ENCODE results near the gene GALNT18.

The GALNT18 gene

GRCh38 chr11:11335043-11335442, 286.8 kb downstream of the GALNT18 start:
- 76 to 83% methylated on average over 2 of the region's 2 CpGs for WGBS, 2 experiments (ENCODE audit: insufficient coverage in 2 of 2)
- Histone ChIP-seq H3K4me3 (ENCODE audit: extremely low read depth, insufficient read depth, low read length, poor library complexity, severe bottlenecking) (no peak overlapping the region), H3K27ac (ENCODE audit: low read depth, low read length, severe bottlenecking) (no peak overlapping the region), H3K4me1 (ENCODE audit: control insufficient read depth, insufficient read depth, low read length, poor library complexity, severe bottlenecking) (peaks cover 8% of the 10 kb centered on the region), H3K36me3 (ENCODE audit: control insufficient read depth, insufficient read depth, low read length) (no peaks in the 10 kb centered on the region), H3K9me3 (ENCODE audit: control insufficient read depth, low read length) (no peaks in the 10 kb centered on the region)

DNA sequence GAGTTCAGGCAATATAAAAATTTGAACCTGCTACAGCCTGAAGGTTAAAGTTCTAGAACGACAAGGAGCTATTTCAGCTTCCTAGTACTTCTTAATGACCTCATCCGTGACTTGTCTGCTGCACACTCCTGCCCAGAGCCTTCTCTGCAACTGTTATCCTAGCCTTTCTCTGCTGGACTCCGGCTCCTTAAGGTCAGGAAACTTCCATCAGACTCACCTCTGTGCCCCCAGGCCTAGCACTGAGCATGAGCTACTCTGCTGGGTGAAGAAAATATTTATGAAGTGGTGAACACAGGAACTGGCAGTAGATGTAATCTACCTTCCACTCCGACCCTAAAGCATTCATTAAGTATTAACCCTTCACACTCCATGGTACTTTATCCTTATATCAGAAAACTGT, 287.2 kb downstream of the GALNT18 start:
- H3K27ac ChIP-seq (ENCODE audit: low read depth, low read length, severe bottlenecking): no peak overlapping the region
- no peak overlapping the region for H3K4me3 ChIP-seq (ENCODE audit: extremely low read depth, insufficient read depth, low read length, poor library complexity, severe bottlenecking)
- H3K9me3 ChIP-seq (ENCODE audit: control insufficient read depth, low read length): no peaks in the 10 kb centered on the region
- no peaks in the 10 kb centered on the region for H3K36me3 ChIP-seq (ENCODE audit: control insufficient read depth, insufficient read depth, low read length)
- peaks cover 8% of the 10 kb centered on the region for H3K4me1 ChIP-seq (ENCODE audit: control insufficient read depth, insufficient read depth, low read length, poor library complexity, severe bottlenecking)
- 76 to 88% methylated on average over 2 to 4 of the region's 4 CpGs for WGBS, 2 experiments (ENCODE audit: insufficient coverage in 2 of 2)

DNA sequence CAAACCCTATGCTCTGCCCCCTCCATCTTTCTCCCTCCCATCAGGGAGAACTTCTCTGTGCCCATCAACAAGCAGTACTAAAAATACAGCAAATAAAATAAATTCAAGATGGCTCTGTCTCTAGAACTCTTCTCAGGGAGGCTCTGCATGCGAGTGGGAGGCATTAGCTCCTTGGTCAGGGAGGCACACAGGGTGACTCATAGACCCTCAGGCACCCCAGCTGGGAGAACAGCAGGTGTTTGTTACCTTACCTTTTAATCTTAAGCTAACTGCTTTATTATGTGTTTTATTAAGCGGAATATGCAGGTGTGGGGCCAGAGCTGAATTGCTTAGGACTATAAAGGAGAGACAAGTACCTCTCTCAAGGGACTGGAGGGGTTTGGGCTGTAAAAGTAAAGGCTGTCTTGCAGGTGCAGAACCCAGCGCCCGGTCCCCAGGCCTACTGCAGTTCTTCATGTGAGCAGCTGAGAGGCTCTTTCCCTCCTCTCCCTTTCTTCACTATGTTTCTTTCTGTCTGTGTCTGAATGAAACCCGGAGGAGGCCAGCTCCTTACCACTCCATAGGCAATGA, 289.6 kb downstream of the GALNT18 start:
- Histone ChIP-seq H3K4me3 (ENCODE audit: extremely low read depth, insufficient read depth, low read length, poor library complexity, severe bottlenecking) (no peak overlapping the region), H3K36me3 (ENCODE audit: control insufficient read depth, insufficient read depth, low read length) (no peaks in the 10 kb centered on the region), H3K9me3 (ENCODE audit: control insufficient read depth, low read length) (no peaks in the 10 kb centered on the region), H3K4me1 (ENCODE audit: control insufficient read depth, insufficient read depth, low read length, poor library complexity, severe bottlenecking) (peaks cover 4% of the 10 kb centered on the region), H3K27ac (ENCODE audit: low read depth, low read length, severe bottlenecking) (no peak overlapping the region)
- WGBS, 2 experiments (ENCODE audit: insufficient coverage in 2 of 2): 82 to 93% methylated on average over 4 to 5 of the region's 5 CpGs

- Histone ChIP-seq H3K4me1 (ENCODE audit: control insufficient read depth, insufficient read depth, low read length, poor library complexity, severe bottlenecking) (no peaks in the 10 kb centered on the region), H3K27ac (ENCODE audit: low read depth, low read length, severe bottlenecking) (no peak overlapping the region), H3K4me3 (ENCODE audit: extremely low read depth, insufficient read depth, low read length, poor library complexity, severe bottlenecking) (no peak overlapping the region), H3K36me3 (ENCODE audit: control insufficient read depth, insufficient read depth, low read length) (no peaks in the 10 kb centered on the region), H3K9me3 (ENCODE audit: control insufficient read depth, low read length) (no peaks in the 10 kb centered on the region)
- WGBS, 2 experiments (ENCODE audit: insufficient coverage in 2 of 2): 87 to 98% methylated on average over 3 to 4 of the region's 4 CpGs
These were observed 292.6 kb downstream of the GALNT18 start for GRCh38 chr11:11329062-11329806.

DNA sequence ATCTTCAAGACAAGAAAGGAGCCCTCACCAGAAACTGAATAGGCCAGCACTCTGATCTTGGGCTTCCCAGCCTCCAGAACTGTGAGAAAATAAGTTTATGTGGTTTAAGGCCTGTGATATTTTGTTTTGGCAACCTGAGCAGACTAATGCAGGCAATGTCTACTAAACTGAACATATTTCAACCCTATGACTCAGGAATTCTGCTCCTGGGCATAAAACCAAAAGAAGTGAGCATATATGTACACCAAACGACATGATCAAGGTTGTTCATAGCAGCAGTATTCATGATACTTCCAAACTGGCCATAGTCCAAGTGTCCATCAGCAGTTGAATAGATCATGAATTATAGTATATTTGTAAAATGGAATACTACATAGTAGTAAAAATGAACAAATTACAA, 297.7 kb downstream of the GALNT18 start:
- Histone ChIP-seq H3K36me3 (ENCODE audit: control insufficient read depth, insufficient read depth, low read length) (no peaks in the 10 kb centered on the region), H3K4me3 (ENCODE audit: extremely low read depth, insufficient read depth, low read length, poor library complexity, severe bottlenecking) (no peak overlapping the region), H3K9me3 (ENCODE audit: control insufficient read depth, low read length) (no peaks in the 10 kb centered on the region), H3K4me1 (ENCODE audit: control insufficient read depth, insufficient read depth, low read length, poor library complexity, severe bottlenecking) (no peaks in the 10 kb centered on the region), H3K27ac (ENCODE audit: low read depth, low read length, severe bottlenecking) (no peak overlapping the region)
- no CpG with 5 or more reads among the region's 1 CpG for WGBS, 2 experiments (ENCODE audit: insufficient coverage in 2 of 2)

GRCh38 chr11:11322101-11322500, 299.7 kb downstream of the GALNT18 start:
- Histone ChIP-seq H3K4me3 (ENCODE audit: extremely low read depth, insufficient read depth, low read length, poor library complexity, severe bottlenecking) (no peak overlapping the region), H3K36me3 (ENCODE audit: control insufficient read depth, insufficient read depth, low read length) (no peaks in the 10 kb centered on the region), H3K27ac (ENCODE audit: low read depth, low read length, severe bottlenecking) (no peak overlapping the region), H3K4me1 (ENCODE audit: control insufficient read depth, insufficient read depth, low read length, poor library complexity, severe bottlenecking) (no peaks in the 10 kb centered on the region), H3K9me3 (ENCODE audit: control insufficient read depth, low read length) (no peaks in the 10 kb centered on the region)

GRCh38 chr11:11320825-11321224, 301.0 kb downstream of the GALNT18 start:
- Histone ChIP-seq H3K4me3 (ENCODE audit: extremely low read depth, insufficient read depth, low read length, poor library complexity, severe bottlenecking) (no peak overlapping the region), H3K9me3 (ENCODE audit: control insufficient read depth, low read length) (no peaks in the 10 kb centered on the region), H3K4me1 (ENCODE audit: control insufficient read depth, insufficient read depth, low read length, poor library complexity, severe bottlenecking) (no peaks in the 10 kb centered on the region), H3K36me3 (ENCODE audit: control insufficient read depth, insufficient read depth, low read length) (no peaks in the 10 kb centered on the region), H3K27ac (ENCODE audit: low read depth, low read length, severe bottlenecking) (no peak overlapping the region)
- WGBS, 2 experiments (ENCODE audit: insufficient coverage in 2 of 2): 90% methylated on average over 2 of the region's 2 CpGs; no CpG with 5 or more reads in 1 of the 2 experiments

DNA sequence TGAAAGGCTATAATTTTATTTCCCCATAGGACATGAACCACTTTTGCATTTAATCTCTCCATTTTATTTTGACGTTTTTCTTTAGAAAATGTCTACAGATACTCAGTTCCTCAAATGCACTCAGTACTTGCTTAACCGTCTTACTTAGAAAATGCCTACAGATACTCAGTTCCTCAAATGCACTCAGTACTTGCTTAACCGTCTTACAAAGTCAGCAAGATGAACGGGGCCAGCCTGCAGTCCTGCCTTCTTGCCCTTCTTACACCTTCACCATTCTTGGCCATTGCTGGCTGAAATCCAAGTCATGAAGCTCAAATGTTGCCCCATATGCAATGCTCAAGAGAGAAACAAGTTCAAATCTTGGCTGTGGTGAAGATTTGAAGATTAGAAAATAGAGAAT, 302.8 kb downstream of the GALNT18 start:
- H3K27ac ChIP-seq (ENCODE audit: low read depth, low read length, severe bottlenecking): no peak overlapping the region

DNA sequence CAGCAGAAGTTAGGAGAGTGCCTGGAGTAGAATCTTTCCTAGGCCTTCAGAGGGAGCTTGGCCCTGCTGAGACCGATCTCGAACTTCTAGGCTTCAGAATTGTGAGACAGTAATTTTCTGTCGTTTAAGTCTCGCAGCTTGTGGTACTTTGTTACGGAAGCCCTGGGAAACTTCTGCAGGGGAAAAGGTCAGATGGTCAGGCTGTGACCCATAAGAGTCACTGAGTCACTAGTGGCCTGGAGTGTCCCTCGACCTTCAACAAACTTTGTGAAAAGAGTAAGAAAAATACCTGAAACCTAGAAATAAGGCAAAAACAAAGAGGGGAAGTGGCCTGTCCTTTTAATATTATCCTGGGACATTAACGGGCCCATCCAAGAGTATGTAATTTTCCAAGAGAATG, 303.3 kb downstream of the GALNT18 start:
- H3K36me3 ChIP-seq (ENCODE audit: control insufficient read depth, insufficient read depth, low read length): no peaks in the 10 kb centered on the region
- 96 to 98% methylated on average over 5 to 7 of the region's 7 CpGs for WGBS, 2 experiments (ENCODE audit: insufficient coverage in 2 of 2)

More for the DNA sequence above, 302.8 kb downstream of the GALNT18 start:
- Histone ChIP-seq H3K9me3 (ENCODE audit: control insufficient read depth, low read length) (no peaks in the 10 kb centered on the region), H3K36me3 (ENCODE audit: control insufficient read depth, insufficient read depth, low read length) (no peaks in the 10 kb centered on the region), H3K4me1 (ENCODE audit: control insufficient read depth, insufficient read depth, low read length, poor library complexity, severe bottlenecking) (no peaks in the 10 kb centered on the region), H3K4me3 (ENCODE audit: extremely low read depth, insufficient read depth, low read length, poor library complexity, severe bottlenecking) (no peak overlapping the region)
- 96 to 97% methylated on average over 3 to 4 of the region's 4 CpGs for WGBS, 2 experiments (ENCODE audit: insufficient coverage in 2 of 2)

DNA sequence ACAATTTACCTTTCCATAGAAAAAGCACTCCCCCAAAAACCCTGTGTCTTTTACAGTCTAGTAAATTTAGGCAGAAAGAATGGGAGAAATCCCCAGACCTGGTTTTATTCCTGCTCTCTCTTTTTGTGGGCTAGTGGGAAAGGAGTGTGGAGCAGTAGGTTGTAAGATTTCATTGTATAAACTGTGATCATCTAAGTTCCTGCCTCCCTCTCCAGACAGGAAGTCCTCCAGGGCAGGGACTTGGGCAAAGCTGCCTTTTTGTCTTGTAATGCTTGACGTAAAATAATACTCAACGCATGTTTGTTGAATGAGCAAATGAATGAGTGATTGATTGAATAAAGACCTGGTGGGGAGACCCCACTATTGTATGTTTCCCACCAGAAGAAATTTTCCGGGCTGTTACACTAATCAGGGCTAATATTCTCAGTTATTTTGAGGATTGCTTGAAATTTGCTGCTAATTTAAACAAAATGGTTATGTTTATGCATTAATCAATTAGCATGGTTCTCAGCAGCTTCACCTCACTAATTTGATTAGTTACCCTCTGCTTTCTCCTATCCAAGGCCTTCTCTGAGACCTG, 305.1 kb downstream of the GALNT18 start:
- H3K27ac ChIP-seq (ENCODE audit: low read depth, low read length, severe bottlenecking): no peak overlapping the region
- H3K4me3 ChIP-seq (ENCODE audit: extremely low read depth, insufficient read depth, low read length, poor library complexity, severe bottlenecking): no peak overlapping the region
- H3K36me3 ChIP-seq (ENCODE audit: control insufficient read depth, insufficient read depth, low read length): no peaks in the 10 kb centered on the region
- 95 to 100% methylated on average over 1 to 3 of the region's 3 CpGs for whole genome bisulfite sequencing, 2 experiments (ENCODE audit: insufficient coverage in 2 of 2)
- no peaks in the 10 kb centered on the region for H3K9me3 ChIP-seq (ENCODE audit: control insufficient read depth, low read length)
- no peaks in the 10 kb centered on the region for H3K4me1 ChIP-seq (ENCODE audit: control insufficient read depth, insufficient read depth, low read length, poor library complexity, severe bottlenecking)

More for the DNA sequence above, 303.3 kb downstream of the GALNT18 start:
- H3K27ac ChIP-seq (ENCODE audit: low read depth, low read length, severe bottlenecking): no peak overlapping the region
- no peaks in the 10 kb centered on the region for H3K4me1 ChIP-seq (ENCODE audit: control insufficient read depth, insufficient read depth, low read length, poor library complexity, severe bottlenecking)
- H3K4me3 ChIP-seq (ENCODE audit: extremely low read depth, insufficient read depth, low read length, poor library complexity, severe bottlenecking): no peak overlapping the region
- no peaks in the 10 kb centered on the region for H3K9me3 ChIP-seq (ENCODE audit: control insufficient read depth, low read length)
